Lung (tissue), 13 donors: Measurements from ENCODE around the gene BDP1. TPM values are rescaled to one million over a fixed set of nuclear protein-coding genes. Genes with fewer than 3 reads are reported as not detected.
A peak's percentile ranks its signal among the peaks of the same experiment; 100 is the strongest.
"Not testable (repeated sequence)": the region's sequence is repeated elsewhere in the genome, so short reads cannot be mapped to it uniquely, and the experiment has no call there.

Source experiments
- ATAC-seq: fragments of 200-7000 bp; cut with Tn5 transposase; one replicate; pipeline ENCODE4 v1.9.1; 2020; ENCODE audit warnings: moderate number of reproducible peaks; ENCODE audit not compliant: insufficient read depth, low FRiP score
- DNase-seq, 3 donors: peaks; one replicate each; pipeline ENCODE4 v3.0.0-alpha.2; 2013 to 2017
- H3K27ac ChIP-seq, 2 donors: one replicate each; pipeline ENCODE4 v1.5.1; 2013; ENCODE audit warnings: mild to moderate bottlenecking in 2 of 2, moderate library complexity in 2 of 2, control low read depth in 1 of 2, inconsistent platforms in 1 of 2, low read depth in 1 of 2, low read length in 1 of 2
- H3K27me3 ChIP-seq, 3 donors: one replicate each; pipeline ENCODE4 v1.5.1; 2013; ENCODE audit warnings: low read length in 2 of 3; ENCODE audit not compliant: control insufficient read depth in 3 of 3, insufficient read depth in 3 of 3
- H3K36me3 ChIP-seq, 4 donors: one replicate each; pipeline ENCODE4 v1.5.1; 2013; ENCODE audit warnings: low read length in 4 of 4, mild to moderate bottlenecking in 1 of 4, moderate library complexity in 1 of 4; ENCODE audit not compliant: control insufficient read depth in 4 of 4, insufficient read depth in 4 of 4
- H3K4me1 ChIP-seq, 5 donors: one replicate each; pipeline ENCODE4 v1.5.1; 2013; ENCODE audit warnings: low read length in 5 of 5, mild to moderate bottlenecking in 2 of 5, moderate library complexity in 1 of 5; ENCODE audit not compliant: control insufficient read depth in 5 of 5, insufficient read depth in 5 of 5
- H3K4me3 ChIP-seq: one replicate; pipeline ENCODE4 v1.5.1; 2013; ENCODE audit warnings: mild to moderate bottlenecking, control low read depth, moderate library complexity
- H3K9ac ChIP-seq, 2 donors: one replicate each; pipeline ENCODE4 v1.5.1; 2013; ENCODE audit warnings: low read length in 2 of 2, control low read depth in 1 of 2; ENCODE audit not compliant: insufficient read depth in 1 of 2
- H3K9me3 ChIP-seq, 4 donors: one replicate each; pipeline ENCODE4 v1.5.1; 2013; ENCODE audit warnings: low read length in 3 of 4, mild to moderate bottlenecking in 1 of 4, moderate library complexity in 1 of 4; ENCODE audit not compliant: control insufficient read depth in 4 of 4, insufficient read depth in 3 of 4
- CTCF ChIP-seq: IDR thresholded peaks from 2 replicates; pipeline ENCODE4 v1.5.1; 2012; ENCODE audit warnings: mild to moderate bottlenecking; ENCODE audit errors: control extremely low read depth, extremely low read depth
- WGBS, 2 donors: extraction: QIAGEN DNeasy Blood & Tissue Kit; methylation state at CpG; one replicate each; pipeline ENCODE4 v1.1.7; 2013; 5-methylcytosine and 5-hydroxymethylcytosine counted together
- polyA plus RNA-seq, 2 donors: library from polyadenylated mRNA; stranded (reverse); fragments of 200-250 nt; gene quantifications; one replicate each; pipeline ENCODE4 v1.2.1, GENCODE V29; 2013
- small RNA-seq: library from RNA; depleted of rRNA; stranded (forward); fragments of <200 nt; gene quantifications from one replicate; pipeline ENCODE3, GENCODE V24; 2014; ENCODE audit warnings: low replicate concordance
- total RNA-seq, 2 donors: library from RNA; depleted of rRNA in 1 of 2; stranded (reverse); fragments of >200 nt in 1 of 2; gene quantifications; one replicate each; pipeline ENCODE4 v1.2.1, GENCODE V29; 2014 to 2021
- donor health status: control.
- donor health status: control.
- donor health status: Bipolar disorder and iron deficiency.
- donor health status: healthy.
- donor health status: DM: yes; HTN: yes; CAD: no.

The BDP1 gene
- total and polyA plus RNA-seq, 4 donors, result 7.8 to 59.1 (median 18.1) TPM

- Histone ChIP-seq H3K36me3 (peaks cover 20 to 33% (median 22%) of the 10 kb centered on the region in 4 donors), H3K9me3 (no peaks in the 10 kb centered on the region), H3K4me3 (no peak overlapping the region), H3K4me1 (peaks cover 0 to 6% (median 0%) of the 10 kb centered on the region in 5 donors), H3K27ac (no peak overlapping the region), H3K9ac (no peak overlapping the region), H3K27me3 (no peaks in the 10 kb centered on the region)
- peak; percentile 33 for TF ChIP-seq CTCF
- ATAC-seq (peak; percentile 76), DNase-seq (peak; percentile 52 to 71 (median 64))
- WGBS, 2 donors, result 71 to 86% methylated on average over 6 of the region's 6 CpGs
Measured at GRCh38 chr5:71601222-71602026, 146.0 kb downstream of the BDP1 start.

GRCh38 chr5:71609916-71610315 is 154.5 kb downstream of the BDP1 start:
- 95 to 98% methylated on average over 11 to 15 of the region's 16 CpGs for WGBS, 2 donors
- not testable (repeated sequence) for H3K9ac ChIP-seq, DNase-seq, H3K27me3 ChIP-seq, H3K36me3 ChIP-seq, ATAC-seq, H3K9me3 ChIP-seq, H3K27ac ChIP-seq, H3K4me1 ChIP-seq, H3K4me3 ChIP-seq

- no peak for TF ChIP-seq CTCF
- H3K27ac ChIP-seq, result no peak overlapping the region
- H3K9me3 ChIP-seq, result no peaks in the 10 kb centered on the region
- ATAC-seq (no peak), DNase-seq (no peak)
- peaks cover 5 to 16% (median 8%) of the 10 kb centered on the region in 4 donors for H3K36me3 ChIP-seq
- no peak overlapping the region for H3K4me3 ChIP-seq
- no peaks in the 10 kb centered on the region for H3K4me1 ChIP-seq
- H3K27me3 ChIP-seq, result no peaks in the 10 kb centered on the region
- no peak overlapping the region for H3K9ac ChIP-seq
- WGBS, 2 donors, result 95 to 99% methylated on average over 4 of the region's 4 CpGs
Measured at GRCh38 chr5:71615809-71616208, 160.4 kb downstream of the BDP1 start.

Small RNAs within 50 kb of the gene (small RNA-seq; reads per million reads assigned to genes)
- not detected for gene HMGN1P12

Other genes starting within 250 kb of the BDP1 start
- 10 to 100 TPM; 37.2 to 46.2 TPM for gene MCCC2, start 131.7 kb downstream of the BDP1 start, total RNA-seq
- 10 to 100 TPM; 20.0 to 28.0 TPM for gene MCCC2, start 131.7 kb downstream of the BDP1 start, polyA plus RNA-seq